ENCODE results near the gene ARHGAP15. TPM values are rescaled to one million over a fixed set of nuclear protein-coding genes. Genes with fewer than 3 reads are reported as not detected.

Gene ARHGAP15
- total RNA-seq, 1 experiment from 2014 or later: 0.41 TPM

DNA sequence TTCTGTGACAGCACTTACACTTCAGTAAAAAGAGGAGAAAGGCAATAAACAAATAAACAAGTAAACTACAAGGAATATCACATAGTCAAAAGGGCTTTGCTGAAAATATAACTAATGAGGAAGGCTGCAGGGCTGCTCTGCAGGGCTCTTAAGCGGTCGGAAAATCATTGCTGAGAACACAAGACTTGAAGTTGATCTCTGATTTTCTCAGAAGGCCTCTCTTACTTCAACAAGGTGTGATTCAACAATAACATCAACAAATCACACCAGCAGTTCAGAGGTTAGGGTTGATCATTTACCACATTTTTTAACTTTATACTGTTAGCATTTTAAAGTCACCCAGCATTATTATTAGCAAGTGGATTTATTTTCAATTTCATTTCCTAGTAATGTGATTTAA is 215.6 kb downstream of the ARHGAP15 start:
- in situ Hi-C loops (cut with HindIII; ENCODE audit: low pct_unique_long_range_greater_than_20kb, low sequenced_read_pairs) (no loop called here), intact Hi-C loops (cut with micrococcal nuclease; ENCODE audit: unreplicated experiment) (no loop called here)
- no peak overlapping the region for H3K4me3 ChIP-seq (ENCODE audit: low read depth in 2 of 2, low read length in 2 of 2)
- ChIA-PET POLR2A (no interaction called here), CTCF (no interaction called here)
- no peaks in the 10 kb centered on the region; the same call in 1 of the 2 replicates for H3K36me3 ChIP-seq (ENCODE audit: control insufficient read depth, insufficient read depth, low read length)
- no peak overlapping the region for H3K27ac ChIP-seq (ENCODE audit: low read length)
- BruUV-seq (replicated peaks): no TSS peak
- no peak for TF ChIP-seq SIN3A (IDR thresholded peaks at IDR 0.05; ENCODE audit: borderline replicate concordance, insufficient read depth, low read depth, low read length)
- TF ChIP-seq TCF7L2 (IDR thresholded peaks at IDR 0.05; ENCODE audit: low read depth, low read length): no peak
- TF ChIP-seq, protein P1, sequence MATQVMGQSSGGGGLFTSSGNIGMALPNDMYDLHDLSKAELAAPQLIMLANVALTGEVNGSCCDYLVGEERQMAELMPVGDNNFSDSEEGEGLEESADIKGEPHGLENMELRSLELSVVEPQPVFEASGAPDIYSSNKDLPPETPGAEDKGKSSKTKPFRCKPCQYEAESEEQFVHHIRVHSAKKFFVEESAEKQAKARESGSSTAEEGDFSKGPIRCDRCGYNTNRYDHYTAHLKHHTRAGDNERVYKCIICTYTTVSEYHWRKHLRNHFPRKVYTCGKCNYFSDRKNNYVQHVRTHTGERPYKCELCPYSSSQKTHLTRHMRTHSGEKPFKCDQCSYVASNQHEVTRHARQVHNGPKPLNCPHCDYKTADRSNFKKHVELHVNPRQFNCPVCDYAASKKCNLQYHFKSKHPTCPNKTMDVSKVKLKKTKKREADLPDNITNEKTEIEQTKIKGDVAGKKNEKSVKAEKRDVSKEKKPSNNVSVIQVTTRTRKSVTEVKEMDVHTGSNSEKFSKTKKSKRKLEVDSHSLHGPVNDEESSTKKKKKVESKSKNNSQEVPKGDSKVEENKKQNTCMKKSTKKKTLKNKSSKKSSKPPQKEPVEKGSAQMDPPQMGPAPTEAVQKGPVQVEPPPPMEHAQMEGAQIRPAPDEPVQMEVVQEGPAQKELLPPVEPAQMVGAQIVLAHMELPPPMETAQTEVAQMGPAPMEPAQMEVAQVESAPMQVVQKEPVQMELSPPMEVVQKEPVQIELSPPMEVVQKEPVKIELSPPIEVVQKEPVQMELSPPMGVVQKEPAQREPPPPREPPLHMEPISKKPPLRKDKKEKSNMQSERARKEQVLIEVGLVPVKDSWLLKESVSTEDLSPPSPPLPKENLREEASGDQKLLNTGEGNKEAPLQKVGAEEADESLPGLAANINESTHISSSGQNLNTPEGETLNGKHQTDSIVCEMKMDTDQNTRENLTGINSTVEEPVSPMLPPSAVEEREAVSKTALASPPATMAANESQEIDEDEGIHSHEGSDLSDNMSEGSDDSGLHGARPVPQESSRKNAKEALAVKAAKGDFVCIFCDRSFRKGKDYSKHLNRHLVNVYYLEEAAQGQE (IDR thresholded peaks at IDR 0.05; ENCODE audit: insufficient read depth in 1 of 2, low read depth in 2 of 2, low read length in 1 of 2): no peak
- H3K27me3 ChIP-seq (ENCODE audit: control insufficient read depth, insufficient read depth, low read length): no peaks in the 10 kb centered on the region
- no peaks in the 10 kb centered on the region for H3K4me1 ChIP-seq (ENCODE audit: control insufficient read depth, insufficient read depth, low read length)
- H3K9me3 ChIP-seq (ENCODE audit: control insufficient read depth, insufficient read depth, low read depth, low read length): no peaks in the 10 kb centered on the region
- DNase-seq (ENCODE audit: low read depth, low spot score) (no peak), ATAC-seq (no peak)

DNA sequence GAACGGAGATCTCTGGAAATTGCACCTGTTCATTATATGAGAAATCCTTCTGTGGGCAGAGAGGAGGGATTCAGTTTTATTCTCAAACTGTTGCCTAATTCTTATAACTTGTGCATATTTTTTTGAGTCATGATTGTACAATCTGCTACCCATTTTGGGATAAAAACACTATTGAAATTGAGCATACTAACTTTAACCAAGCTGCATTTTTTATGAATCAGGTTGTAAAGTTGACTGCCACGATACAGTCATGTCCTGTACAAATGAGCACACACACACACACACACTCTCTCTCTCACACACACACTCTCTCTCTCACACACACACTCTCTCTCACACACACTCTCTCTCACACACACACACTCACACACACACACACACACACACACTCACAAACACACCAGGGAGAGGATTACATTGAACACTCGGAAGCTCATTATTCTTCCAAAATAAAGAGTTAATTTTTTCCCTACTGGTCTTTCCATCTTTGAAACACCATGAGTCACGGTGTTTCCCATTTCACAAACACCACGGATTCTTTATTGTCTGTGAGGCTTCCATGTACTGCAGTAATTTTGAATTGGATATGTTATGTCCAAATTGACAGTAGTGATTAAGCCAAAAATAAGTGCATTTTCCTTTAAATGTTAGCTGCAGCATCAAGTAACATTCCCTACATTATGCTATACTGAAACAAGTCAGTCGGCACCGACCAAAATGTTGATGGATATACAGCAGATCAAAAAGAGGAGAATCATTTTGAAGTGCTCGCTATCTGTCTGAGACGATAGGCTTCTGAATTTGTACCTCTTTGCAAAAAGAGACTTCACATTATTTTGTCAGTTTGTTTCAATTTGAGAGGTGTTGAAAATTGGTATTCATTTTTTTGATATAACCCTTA is 216.9 kb downstream of the ARHGAP15 start:
- in situ Hi-C loops (cut with HindIII; ENCODE audit: low pct_unique_long_range_greater_than_20kb, low sequenced_read_pairs) (no loop called here), intact Hi-C loops (cut with micrococcal nuclease; ENCODE audit: unreplicated experiment) (no loop called here)
- no peak overlapping the region for H3K27ac ChIP-seq (ENCODE audit: low read length)

DNA sequence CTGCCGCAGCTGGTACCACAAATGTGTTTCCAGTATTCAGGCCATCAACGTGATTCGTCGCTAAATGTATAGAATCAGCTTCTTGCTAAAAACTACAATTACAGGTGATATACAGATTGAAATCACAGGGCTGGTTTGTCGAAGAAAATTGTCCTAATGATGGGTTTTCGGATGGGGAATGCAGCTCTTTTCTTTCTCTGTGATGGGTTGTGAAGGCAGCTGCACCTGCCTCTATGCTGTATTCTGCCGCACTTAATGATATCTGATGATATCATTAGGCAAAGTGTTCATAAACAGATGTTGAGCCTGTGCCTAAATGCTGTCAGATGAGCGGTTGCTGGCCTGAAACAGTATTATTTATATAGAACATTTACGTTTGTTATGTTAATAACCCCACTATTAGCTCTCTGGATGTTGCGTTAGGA is 218.1 kb downstream of the ARHGAP15 start:
- no peaks in the 10 kb centered on the region for H3K27me3 ChIP-seq (ENCODE audit: control insufficient read depth, insufficient read depth, low read length)
- ATAC-seq: no peak
- intact Hi-C loops (cut with micrococcal nuclease; ENCODE audit: unreplicated experiment) (no loop called here), in situ Hi-C loops (cut with HindIII; ENCODE audit: low pct_unique_long_range_greater_than_20kb, low sequenced_read_pairs) (no loop called here)
- no peaks in the 10 kb centered on the region for H3K4me1 ChIP-seq (ENCODE audit: control insufficient read depth, insufficient read depth, low read length)
- POLR2A ChIA-PET: no interaction called here
- H3K4me3 ChIP-seq (ENCODE audit: low read depth in 2 of 2, low read length in 2 of 2): no peak overlapping the region
- H3K9me3 ChIP-seq (ENCODE audit: control insufficient read depth, insufficient read depth, low read depth, low read length): no peaks in the 10 kb centered on the region
- CTCF ChIA-PET: no interaction called here
- no peak overlapping the region for H3K27ac ChIP-seq (ENCODE audit: low read length)
- TF ChIP-seq, protein P2, sequence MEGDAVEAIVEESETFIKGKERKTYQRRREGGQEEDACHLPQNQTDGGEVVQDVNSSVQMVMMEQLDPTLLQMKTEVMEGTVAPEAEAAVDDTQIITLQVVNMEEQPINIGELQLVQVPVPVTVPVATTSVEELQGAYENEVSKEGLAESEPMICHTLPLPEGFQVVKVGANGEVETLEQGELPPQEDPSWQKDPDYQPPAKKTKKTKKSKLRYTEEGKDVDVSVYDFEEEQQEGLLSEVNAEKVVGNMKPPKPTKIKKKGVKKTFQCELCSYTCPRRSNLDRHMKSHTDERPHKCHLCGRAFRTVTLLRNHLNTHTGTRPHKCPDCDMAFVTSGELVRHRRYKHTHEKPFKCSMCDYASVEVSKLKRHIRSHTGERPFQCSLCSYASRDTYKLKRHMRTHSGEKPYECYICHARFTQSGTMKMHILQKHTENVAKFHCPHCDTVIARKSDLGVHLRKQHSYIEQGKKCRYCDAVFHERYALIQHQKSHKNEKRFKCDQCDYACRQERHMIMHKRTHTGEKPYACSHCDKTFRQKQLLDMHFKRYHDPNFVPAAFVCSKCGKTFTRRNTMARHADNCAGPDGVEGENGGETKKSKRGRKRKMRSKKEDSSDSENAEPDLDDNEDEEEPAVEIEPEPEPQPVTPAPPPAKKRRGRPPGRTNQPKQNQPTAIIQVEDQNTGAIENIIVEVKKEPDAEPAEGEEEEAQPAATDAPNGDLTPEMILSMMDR (IDR thresholded peaks at IDR 0.05): no peak
- TF ChIP-seq TCF7L2 (IDR thresholded peaks at IDR 0.05; ENCODE audit: low read depth, low read length) (no peak), SIN3A (IDR thresholded peaks at IDR 0.05; ENCODE audit: borderline replicate concordance, insufficient read depth, low read depth, low read length) (no peak), POLR2AphosphoS5 (IDR thresholded peaks at IDR 0.05; ENCODE audit: low read depth, low read length) (no peak)
- TF ChIP-seq, protein P1 (IDR thresholded peaks at IDR 0.05; ENCODE audit: insufficient read depth in 1 of 2, low read depth in 2 of 2, low read length in 1 of 2): no peak
- no TSS peak for BruUV-seq (replicated peaks)
- no peaks in the 10 kb centered on the region; the same call in 1 of the 2 replicates for H3K36me3 ChIP-seq (ENCODE audit: control insufficient read depth, insufficient read depth, low read length)
- DNase-seq (ENCODE audit: low read depth, low spot score): no peak

More for the DNA sequence above, 216.9 kb downstream of the ARHGAP15 start:
- POLR2A ChIA-PET: no interaction called here
- ATAC-seq (no peak), DNase-seq (ENCODE audit: low read depth, low spot score) (no peak)
- Histone ChIP-seq H3K9me3 (ENCODE audit: control insufficient read depth, insufficient read depth, low read depth, low read length) (no peaks in the 10 kb centered on the region), H3K36me3 (ENCODE audit: control insufficient read depth, insufficient read depth, low read length) (no peaks in the 10 kb centered on the region; the same call in 1 of the 2 replicates), H3K4me1 (ENCODE audit: control insufficient read depth, insufficient read depth, low read length) (no peaks in the 10 kb centered on the region), H3K27me3 (ENCODE audit: control insufficient read depth, insufficient read depth, low read length) (no peaks in the 10 kb centered on the region), H3K4me3 (ENCODE audit: low read depth in 2 of 2, low read length in 2 of 2) (no peak overlapping the region)
- TF ChIP-seq SIN3A (IDR thresholded peaks at IDR 0.05; ENCODE audit: borderline replicate concordance, insufficient read depth, low read depth, low read length) (no peak), POLR2AphosphoS5 (IDR thresholded peaks at IDR 0.05; ENCODE audit: low read depth, low read length) (no peak)
- CTCF ChIA-PET: no interaction called here
- no TSS peak for BruUV-seq (replicated peaks)
